GM18499 (cell line): Measurements from ENCODE around the gene CYP27B1.
"Not testable (repeated sequence)": the region's sequence is repeated elsewhere in the genome, so short reads cannot be mapped to it uniquely, and the experiment has no call there.

ENCODE experiments used
- ATAC-seq: cut with Tn5 transposase; IDR thresholded peaks from one replicate; pipeline ENCODE4 v1.9.1; 2021; ENCODE audit warnings: moderate number of reproducible peaks; ENCODE audit not compliant: insufficient read depth, unreplicated experiment

The CYP27B1 gene

DNA sequence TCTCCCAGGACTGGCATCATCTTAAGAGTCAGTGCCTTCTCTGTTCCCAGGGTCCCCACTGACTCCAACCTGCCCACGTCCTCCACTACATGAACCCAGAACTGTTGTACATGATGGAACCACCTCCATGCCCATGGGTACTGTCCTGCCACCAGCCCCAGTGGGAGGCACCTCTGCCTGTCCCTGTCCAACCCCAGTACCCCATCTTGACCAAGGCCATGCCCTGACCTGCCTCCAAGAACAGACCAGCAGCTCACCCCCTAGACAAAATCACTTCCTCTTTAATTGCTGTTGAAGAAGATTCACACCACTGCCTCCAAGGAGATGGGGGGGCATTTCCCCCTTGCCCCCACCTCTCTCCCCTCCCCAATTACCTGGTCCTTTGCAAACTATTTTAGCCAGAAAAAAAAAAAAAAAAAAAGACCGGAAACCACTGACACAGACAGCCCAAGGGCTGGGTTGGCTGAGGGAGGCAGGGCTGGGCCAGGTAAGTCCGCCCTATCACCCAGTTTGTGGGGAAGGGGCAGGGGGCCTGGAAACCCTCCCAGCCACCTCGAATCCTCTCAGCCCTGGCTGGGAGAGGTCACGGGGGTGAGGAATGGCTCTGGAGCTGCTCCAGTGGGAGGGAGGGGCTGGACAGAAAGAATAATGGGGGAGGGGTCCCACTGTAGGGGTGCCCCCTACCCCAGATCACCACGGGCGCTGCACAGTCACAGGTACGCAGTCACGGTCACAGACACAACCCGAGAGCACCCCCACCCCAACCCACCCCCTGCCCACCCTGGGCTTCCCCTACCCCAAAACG lies 41.7 kb downstream of the CYP27B1 start:
- ATAC-seq = no peak

DNA sequence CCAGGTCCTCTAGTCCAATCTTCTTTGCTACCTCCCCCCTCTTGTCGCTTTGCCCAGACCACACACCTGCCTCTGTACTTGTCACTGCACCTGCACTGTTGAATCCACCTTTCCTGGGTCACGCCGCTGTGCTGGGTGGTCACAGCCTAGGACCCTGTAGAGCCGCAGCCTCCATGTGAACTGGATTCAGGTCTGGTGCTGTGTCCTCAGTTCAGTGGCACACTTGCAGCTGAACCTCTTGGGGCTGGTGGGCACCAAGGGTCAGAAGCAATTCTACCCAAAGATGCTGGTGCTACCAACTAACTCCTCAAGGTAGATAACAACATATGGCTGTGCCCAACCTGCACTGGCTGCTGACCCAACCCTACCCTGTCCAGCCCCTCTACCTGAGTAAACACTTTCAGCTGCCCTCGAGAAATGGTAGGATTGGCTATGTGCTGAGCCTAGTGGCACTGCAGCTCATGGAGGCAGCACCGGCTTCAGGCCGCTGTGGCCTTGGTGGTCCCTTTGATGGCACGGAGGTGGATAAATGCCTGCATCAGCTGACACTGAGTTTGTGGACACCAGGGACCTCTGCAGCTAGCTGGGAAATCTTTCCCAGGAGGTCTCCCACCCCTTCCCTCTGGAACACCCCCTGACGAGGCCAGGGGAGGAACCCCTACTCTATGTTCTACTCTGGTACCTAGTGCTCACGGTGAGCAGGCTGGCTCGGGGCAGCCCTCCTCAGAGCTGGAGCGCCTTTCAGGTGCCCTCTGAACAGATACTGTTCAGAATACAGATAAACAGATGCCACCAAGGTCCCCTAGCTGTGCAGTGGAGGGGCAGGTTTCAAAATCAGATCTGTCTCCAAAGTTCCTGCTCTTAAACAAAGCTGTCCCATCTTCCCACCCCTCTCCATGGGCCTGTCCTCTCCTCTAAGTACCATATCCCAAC lies 42.6 kb downstream of the CYP27B1 start:
- ATAC-seq = no peak

DNA sequence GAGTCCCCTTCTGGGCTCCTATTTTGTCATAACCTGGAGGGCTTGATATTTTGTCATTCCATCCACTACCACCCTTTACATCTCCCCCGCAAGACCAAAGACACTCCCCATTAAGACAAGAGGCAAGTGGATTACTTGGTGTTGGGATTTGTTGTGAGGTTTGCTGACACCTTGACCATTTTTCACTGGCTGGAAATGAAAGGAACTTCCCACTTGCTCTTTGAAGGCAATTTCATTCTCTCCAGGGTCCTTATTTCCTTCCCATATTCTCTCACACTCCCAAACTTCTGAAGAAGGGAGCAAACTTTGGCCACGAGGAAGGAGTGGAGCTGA lies 43.3 kb downstream of the CYP27B1 start:
- no peak for ATAC-seq

GRCh38 chr12:57722716-57723629 lies 43.9 kb downstream of the CYP27B1 start:
- ATAC-seq = no peak

- not testable (repeated sequence) for ATAC-seq
Measured at GRCh38 chr12:57721846-57722608, 44.9 kb downstream of the CYP27B1 start.

DNA sequence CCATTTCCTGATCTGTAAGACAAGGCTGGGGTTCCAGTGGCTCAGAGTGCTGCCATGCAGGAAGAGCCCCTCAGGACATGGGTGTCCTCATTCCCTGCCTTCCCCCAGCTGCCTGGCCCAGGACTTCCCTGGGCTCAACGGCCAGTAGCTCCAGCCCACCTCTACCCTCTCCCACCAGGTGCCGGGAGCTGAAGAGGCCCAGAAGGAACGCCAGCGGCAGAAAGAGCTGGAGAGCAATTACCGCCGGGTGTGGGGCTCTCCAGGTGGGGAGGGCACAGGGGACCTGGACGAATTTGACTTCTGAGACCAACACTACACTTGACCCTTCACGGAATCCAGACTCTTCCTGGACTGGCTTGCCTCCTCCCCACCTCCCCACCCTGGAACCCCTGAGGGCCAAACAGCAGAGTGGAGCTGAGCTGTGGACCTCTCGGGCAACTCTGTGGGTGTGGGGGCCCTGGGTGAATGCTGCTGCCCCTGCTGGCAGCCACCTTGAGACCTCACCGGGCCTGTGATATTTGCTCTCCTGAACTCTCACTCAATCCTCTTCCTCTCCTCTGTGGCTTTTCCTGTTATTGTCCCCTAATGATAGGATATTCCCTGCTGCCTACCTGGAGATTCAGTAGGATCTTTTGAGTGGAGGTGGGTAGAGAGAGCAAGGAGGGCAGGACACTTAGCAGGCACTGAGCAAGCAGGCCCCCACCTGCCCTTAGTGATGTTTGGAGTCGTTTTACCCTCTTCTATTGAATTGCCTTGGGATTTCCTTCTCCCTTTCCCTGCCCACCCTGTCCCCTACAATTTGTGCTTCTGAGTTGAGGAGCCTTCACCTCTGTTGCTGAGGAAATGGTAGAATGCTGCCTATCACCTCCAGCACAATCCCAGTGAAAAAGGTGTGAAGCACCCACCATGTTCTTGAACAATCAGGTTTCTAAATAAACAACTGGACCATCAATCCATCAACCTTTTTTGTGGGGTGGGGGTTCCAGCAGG lies 46.0 kb downstream of the CYP27B1 start:
- ATAC-seq = no peak

DNA sequence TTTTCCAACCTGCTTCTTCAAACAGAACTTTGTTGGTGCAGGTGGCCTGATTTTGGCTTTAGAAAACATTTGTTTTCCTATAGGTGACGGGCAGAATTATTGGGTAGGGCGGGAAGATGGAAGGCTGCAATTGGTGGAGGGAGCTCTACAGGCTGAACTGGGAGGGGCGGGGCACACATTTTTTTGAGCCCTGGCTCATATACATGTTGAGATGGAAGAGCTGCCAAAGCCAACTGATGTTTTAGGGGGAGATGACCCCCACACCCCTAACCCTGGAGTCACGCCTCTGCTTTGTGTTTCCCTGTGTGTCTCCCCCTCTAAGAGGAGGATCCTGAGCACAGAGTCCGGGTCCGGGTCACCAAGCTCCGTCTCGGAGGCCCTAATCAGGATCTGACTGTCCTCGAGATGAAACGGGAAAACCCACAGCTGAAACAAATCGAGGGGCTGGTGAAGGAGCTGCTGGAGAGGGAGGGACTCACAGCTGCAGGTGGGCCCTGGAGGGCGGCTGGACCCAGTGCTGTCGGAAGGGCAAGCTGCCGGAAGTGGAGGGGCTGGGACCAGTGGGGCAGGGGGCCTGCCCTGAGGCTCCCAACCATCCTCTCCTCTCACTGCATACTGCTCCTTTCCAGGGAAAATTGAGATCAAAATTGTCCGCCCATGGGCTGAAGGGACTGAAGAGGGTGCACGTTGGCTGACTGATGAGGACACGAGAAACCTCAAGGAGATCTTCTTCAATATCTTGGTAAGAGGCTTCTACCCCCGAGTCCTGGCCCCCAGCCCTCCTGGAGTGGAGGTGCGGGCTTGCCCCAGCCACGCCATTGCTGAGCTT lies 46.9 kb downstream of the CYP27B1 start:
- ATAC-seq = no peak

- no peak for ATAC-seq
Measured at GRCh38 chr12:57718641-57719528, 48.0 kb downstream of the CYP27B1 start.

GRCh38 chr12:57717846-57718640 lies 48.8 kb downstream of the CYP27B1 start:
- ATAC-seq = no peak

DNA sequence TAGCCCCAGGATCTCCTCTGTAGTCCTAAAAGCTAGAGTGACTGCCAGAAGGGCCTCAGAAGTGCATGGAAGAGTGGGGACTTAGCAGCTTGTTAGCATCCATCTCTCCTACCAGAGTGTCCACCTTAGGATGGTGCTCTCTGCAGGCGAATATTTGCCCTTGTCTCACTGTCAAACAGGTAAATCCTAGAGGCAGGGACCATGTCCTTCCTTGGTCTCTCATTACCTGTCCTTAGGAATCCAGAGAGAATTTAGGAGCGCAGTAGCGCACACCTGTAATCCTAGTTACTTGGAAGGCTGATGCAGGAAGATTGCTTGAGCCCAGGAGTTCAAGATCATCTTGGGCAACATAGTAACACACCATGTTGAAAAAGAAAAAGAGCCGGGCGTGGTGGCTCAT lies 49.7 kb downstream of the CYP27B1 start:
- no peak for ATAC-seq

GRCh38 chr12:57716305-57716704 lies 50.6 kb downstream of the CYP27B1 start:
- no peak for ATAC-seq

DNA sequence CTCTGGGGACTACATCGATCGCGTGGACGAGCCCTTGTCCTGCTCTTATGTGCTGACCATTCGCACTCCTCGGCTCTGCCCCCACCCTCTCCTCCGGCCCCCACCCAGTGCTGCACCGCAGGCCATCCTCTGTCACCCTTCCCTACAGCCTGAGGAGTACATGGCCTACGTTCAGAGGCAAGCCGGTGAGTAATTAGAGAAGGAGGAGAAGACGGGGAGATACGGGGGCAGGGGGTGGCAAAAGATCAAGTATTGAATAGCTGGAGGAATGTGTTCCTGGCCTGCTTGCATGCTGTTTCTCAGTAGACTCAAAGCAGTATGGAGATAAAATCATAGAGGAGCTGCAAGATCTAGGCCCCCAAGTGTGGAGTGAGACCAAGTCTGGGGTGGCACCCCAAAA lies 51.1 kb downstream of the CYP27B1 start:
- ATAC-seq = no peak

- not testable (repeated sequence) for ATAC-seq
Measured at GRCh38 chr12:57715036-57715748, 51.7 kb downstream of the CYP27B1 start.

- no peak for ATAC-seq
Measured at GRCh38 chr12:57713209-57713608, 53.7 kb downstream of the CYP27B1 start.

- no peak for ATAC-seq
Measured at GRCh38 chr12:57712701-57713100, 54.2 kb downstream of the CYP27B1 start.
